ENCODE data around the gene TRAF6. TPM values are rescaled to one million over a fixed set of nuclear protein-coding genes. Genes with fewer than 3 reads are reported as not detected.
A peak's percentile ranks its signal among the peaks of the same experiment; 100 is the strongest.

Gene TRAF6
- total RNA-seq, 1 donor: 11.6 TPM

- Histone ChIP-seq H3K9me3 (ENCODE audit: low read depth, low read length) (no peaks in the 10 kb centered on the region), H3K79me2 (ENCODE audit: insufficient read depth, low read length) (no peaks in the 10 kb centered on the region), H3K36me3 (ENCODE audit: insufficient read depth, low read length) (peaks cover 8% of the 10 kb centered on the region), H4K20me1 (ENCODE audit: insufficient read depth, low read length) (no peaks in the 10 kb centered on the region), H2AFZ (ENCODE audit: low read length) (no peak overlapping the region), H3K27ac (ENCODE audit: low read depth, low read length) (no peak overlapping the region), H3K27me3 (ENCODE audit: insufficient read depth, low read length) (no peaks in the 10 kb centered on the region), H3K4me1 (ENCODE audit: insufficient read depth, low read length) (no peaks in the 10 kb centered on the region), H3K4me2 (ENCODE audit: insufficient read depth, low read length) (no peak overlapping the region), H3K4me3 (ENCODE audit: insufficient read depth, low read length) (no peak overlapping the region)
- no peak for DNase-seq (ENCODE audit: insufficient read length, low spot score, missing footprints)
- peak; percentile 72 for TF ChIP-seq CTCF (IDR thresholded peaks at IDR 0.05; ENCODE audit: extremely low read depth, low read depth, low read length)
Observed at GRCh38 chr11:36478700-36479329, 31.3 kb downstream of the TRAF6 start.

GRCh38 chr11:36475192-36475591 lies 34.9 kb downstream of the TRAF6 start:
- no peak overlapping the region for H3K4me3 ChIP-seq (ENCODE audit: insufficient read depth, low read length)
- no peaks in the 10 kb centered on the region for H3K79me2 ChIP-seq (ENCODE audit: insufficient read depth, low read length)
- DNase-seq (ENCODE audit: insufficient read length, low spot score, missing footprints): no peak
- H4K20me1 ChIP-seq (ENCODE audit: insufficient read depth, low read length): no peaks in the 10 kb centered on the region
- no peaks in the 10 kb centered on the region for H3K27me3 ChIP-seq (ENCODE audit: insufficient read depth, low read length)
- no peaks in the 10 kb centered on the region for H3K9me3 ChIP-seq (ENCODE audit: low read depth, low read length)
- H3K27ac ChIP-seq (ENCODE audit: low read depth, low read length): no peak overlapping the region
- no peak for TF ChIP-seq CTCF (IDR thresholded peaks at IDR 0.05; ENCODE audit: extremely low read depth, low read depth, low read length)
- peaks cover 4% of the 10 kb centered on the region for H3K36me3 ChIP-seq (ENCODE audit: insufficient read depth, low read length)
- H2AFZ ChIP-seq (ENCODE audit: low read length): no peak overlapping the region
- peaks cover 8% of the 10 kb centered on the region for H3K4me1 ChIP-seq (ENCODE audit: insufficient read depth, low read length)
- H3K4me2 ChIP-seq (ENCODE audit: insufficient read depth, low read length): no peak overlapping the region

- no peak for TF ChIP-seq CTCF (IDR thresholded peaks at IDR 0.05; ENCODE audit: extremely low read depth, low read depth, low read length)
- no peaks in the 10 kb centered on the region for H4K20me1 ChIP-seq (ENCODE audit: insufficient read depth, low read length)
- no peaks in the 10 kb centered on the region for H3K27me3 ChIP-seq (ENCODE audit: insufficient read depth, low read length)
- no peaks in the 10 kb centered on the region for H3K79me2 ChIP-seq (ENCODE audit: insufficient read depth, low read length)
- H3K4me1 ChIP-seq (ENCODE audit: insufficient read depth, low read length): peaks cover 22% of the 10 kb centered on the region
- DNase-seq (ENCODE audit: insufficient read length, low spot score, missing footprints): no peak
- H3K4me2 ChIP-seq (ENCODE audit: insufficient read depth, low read length): no peak overlapping the region
- H3K9me3 ChIP-seq (ENCODE audit: low read depth, low read length): no peaks in the 10 kb centered on the region
- H2AFZ ChIP-seq (ENCODE audit: low read length): no peak overlapping the region
- H3K27ac ChIP-seq (ENCODE audit: low read depth, low read length): no peak overlapping the region
- no peak overlapping the region for H3K4me3 ChIP-seq (ENCODE audit: insufficient read depth, low read length)
- H3K36me3 ChIP-seq (ENCODE audit: insufficient read depth, low read length): no peaks in the 10 kb centered on the region
Observed at GRCh38 chr11:36471577-36471976, 38.5 kb downstream of the TRAF6 start.

- Histone ChIP-seq H3K36me3 (ENCODE audit: insufficient read depth, low read length) (no peaks in the 10 kb centered on the region), H3K4me1 (ENCODE audit: insufficient read depth, low read length) (peaks cover 27% of the 10 kb centered on the region), H2AFZ (ENCODE audit: low read length) (no peak overlapping the region), H3K9me3 (ENCODE audit: low read depth, low read length) (no peaks in the 10 kb centered on the region), H3K79me2 (ENCODE audit: insufficient read depth, low read length) (no peaks in the 10 kb centered on the region), H3K4me2 (ENCODE audit: insufficient read depth, low read length) (peak overlapping the region; percentile 75), H3K27ac (ENCODE audit: low read depth, low read length) (peak overlapping the region; percentile 71), H4K20me1 (ENCODE audit: insufficient read depth, low read length) (no peaks in the 10 kb centered on the region), H3K4me3 (ENCODE audit: insufficient read depth, low read length) (peak overlapping the region; percentile 23), H3K27me3 (ENCODE audit: insufficient read depth, low read length) (no peaks in the 10 kb centered on the region)
- no peak for TF ChIP-seq CTCF (IDR thresholded peaks at IDR 0.05; ENCODE audit: extremely low read depth, low read depth, low read length)
- DNase-seq (ENCODE audit: insufficient read length, low spot score, missing footprints): no peak
Observed at GRCh38 chr11:36469881-36470802, 39.9 kb downstream of the TRAF6 start.
